ENCODE measurements around the gene C9orf50. TPM values are rescaled to one million over a fixed set of nuclear protein-coding genes. Genes with fewer than 3 reads are reported as not detected.
"Not testable (repeated sequence)": the region's sequence is repeated elsewhere in the genome, so short reads cannot be mapped to it uniquely, and the experiment has no call there.

C9orf50 gene
- total and polyA plus RNA-seq, 11 donors: not detected

DNA sequence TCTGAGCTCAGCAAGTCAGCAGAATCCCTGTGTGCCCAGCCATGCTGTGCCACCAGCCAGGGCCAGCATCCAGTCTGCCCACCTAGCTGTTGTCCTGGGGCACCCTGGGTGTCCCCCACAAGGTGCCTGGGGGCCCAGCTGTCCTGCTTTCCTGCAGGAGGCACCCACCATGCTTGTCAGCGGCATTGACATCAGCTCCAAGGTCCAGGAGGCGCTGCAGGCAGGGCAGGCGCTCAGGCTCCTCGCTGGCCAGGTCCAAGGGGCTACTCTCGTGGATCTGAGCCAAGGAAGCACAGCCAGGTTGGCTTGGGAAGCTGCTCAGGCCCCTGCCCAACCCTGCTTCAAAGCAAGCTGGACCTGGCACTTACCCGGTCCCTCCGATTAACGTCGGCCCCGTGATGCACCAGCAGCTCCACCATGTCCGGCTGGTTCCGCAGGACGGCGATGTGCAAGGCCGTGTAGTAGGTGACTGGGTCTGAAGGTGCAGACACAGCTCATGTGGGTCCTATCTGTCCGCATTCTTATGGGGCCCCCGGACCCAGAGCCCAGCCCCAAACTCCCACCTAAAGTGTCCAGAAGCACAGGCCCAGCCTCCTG lies 18.2 kb upstream of the C9orf50 start:
- H3K27me3 ChIP-seq: no peaks in the 10 kb centered on the region
- H3K9me3 ChIP-seq: no peaks in the 10 kb centered on the region
- H3K4me1 ChIP-seq: peaks cover 0 to 26% (median 21%) of the 10 kb centered on the region in 12 donors
- H3K4me3 ChIP-seq: no peak overlapping the region
- 89 to 94% (median 90%) methylated on average over 4 to 17 of the region's 17 CpGs for WGBS, 4 donors
- peaks cover 9 to 57% (median 52%) of the 10 kb centered on the region in 9 donors for H3K36me3 ChIP-seq
- intact Hi-C loops (cut with DNase I): no loop called here
- TF ChIP-seq POLR2A (IDR thresholded peaks at IDR 0.05): no peak
- TF ChIP-seq CTCF (IDR thresholded peaks at IDR 0.05): no peak
- H3K27ac ChIP-seq: no peak overlapping the region
- ATAC-seq (no peak), DNase-seq (no peak)

- no peak for TF ChIP-seq POLR2A (IDR thresholded peaks at IDR 0.05)
- TF ChIP-seq CTCF (IDR thresholded peaks at IDR 0.05): no peak
- intact Hi-C loops (cut with DNase I): no loop called here
- no peaks in the 10 kb centered on the region for H3K9me3 ChIP-seq
- H3K36me3 ChIP-seq: peaks cover 9 to 70% (median 65%) of the 10 kb centered on the region in 9 donors
- WGBS, 4 donors: 62 to 72% (median 65%) methylated on average over 23 to 29 of the region's 29 CpGs
- H3K4me1 ChIP-seq: peaks cover 0 to 26% (median 21%) of the 10 kb centered on the region in 12 donors
- H3K4me3 ChIP-seq: no peak overlapping the region
- DNase-seq (no peak), ATAC-seq (no peak)
- H3K27ac ChIP-seq: no peak overlapping the region
- no peaks in the 10 kb centered on the region for H3K27me3 ChIP-seq
Observed at GRCh38 chr9:129637673-129638439, 17.0 kb upstream of the C9orf50 start.

- WGBS, 4 donors: 59 to 71% (median 64%) methylated on average over 3 to 9 of the region's 9 CpGs
- no peak for ATAC-seq
- intact Hi-C loops (cut with DNase I): no loop called here
- no peak for TF ChIP-seq CTCF (IDR thresholded peaks at IDR 0.05)
- TF ChIP-seq POLR2A (IDR thresholded peaks at IDR 0.05): no peak
- no peaks in the 10 kb centered on the region for H3K9me3 ChIP-seq
- peaks cover 0 to 33% (median 24%) of the 10 kb centered on the region in 12 donors for H3K4me1 ChIP-seq
- H3K36me3 ChIP-seq: peaks cover 9 to 76% (median 68%) of the 10 kb centered on the region in 9 donors
- DNase-seq: no peak
- H3K4me3 ChIP-seq: no peak overlapping the region
- H3K27ac ChIP-seq: no peak overlapping the region
- no peaks in the 10 kb centered on the region for H3K27me3 ChIP-seq
Observed at GRCh38 chr9:129637102-129637501, 16.2 kb upstream of the C9orf50 start.

- H3K36me3 ChIP-seq: peaks cover 9 to 76% (median 68%) of the 10 kb centered on the region in 9 donors
- peaks cover 6 to 36% (median 29%) of the 10 kb centered on the region in 12 donors for H3K4me1 ChIP-seq
- H3K27ac ChIP-seq; H3K9me3 ChIP-seq; H3K4me3 ChIP-seq; ATAC-seq; H3K27me3 ChIP-seq; intact Hi-C loops (cut with DNase I): not testable (repeated sequence)
- WGBS, 4 donors: 89 to 91% (median 90%) methylated on average over 10 of the region's 10 CpGs
- DNase-seq: peak in 1 of 5 donors; percentile 19
Observed at GRCh38 chr9:129636343-129636742, 15.4 kb upstream of the C9orf50 start.

Data from heart left ventricle (tissue), 16 donors.